ENCODE results near the gene BANK1.

DNA sequence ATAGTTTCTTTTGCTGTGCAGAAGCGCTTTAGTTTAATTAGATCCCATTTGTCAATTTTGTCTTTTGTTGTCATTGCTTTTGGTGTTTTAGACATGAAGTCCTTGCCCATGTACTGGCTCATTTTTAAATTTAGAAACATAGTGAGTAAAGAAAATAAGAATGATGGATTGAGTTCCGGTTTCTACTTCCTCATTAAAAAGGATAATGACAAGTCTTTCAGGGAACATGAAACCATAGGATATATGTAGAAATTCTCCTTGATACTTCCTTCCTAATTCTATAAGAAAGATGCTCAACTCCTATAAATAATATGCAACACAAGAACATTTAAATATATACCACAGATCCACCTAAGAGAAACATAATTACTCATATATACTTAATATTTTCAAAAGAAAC is 240.9 kb downstream of the BANK1 start:
- TF ChIP-seq ZNF70 (CRISPR knock-in tag; IDR thresholded peaks at IDR 0.05) (no peak), TCF4 (CRISPR knock-in tag; IDR thresholded peaks at IDR 0.05; ENCODE audit: borderline replicate concordance) (no peak), GLIS3 (CRISPR knock-in tag; IDR thresholded peaks at IDR 0.05) (no peak), ISL1 (CRISPR knock-in tag; IDR thresholded peaks at IDR 0.05) (no peak), ZFP30 (CRISPR knock-in tag; IDR thresholded peaks at IDR 0.05) (no peak), ZNF565 (CRISPR knock-in tag; conservative IDR thresholded peaks at IDR 0.05; ENCODE audit: low read depth) (no peak), ZFP3 (CRISPR knock-in tag; IDR thresholded peaks at IDR 0.05) (no peak), ZC3H10 (CRISPR knock-in tag; IDR thresholded peaks at IDR 0.05) (no peak)
- TF ChIP-seq, protein P1, sequence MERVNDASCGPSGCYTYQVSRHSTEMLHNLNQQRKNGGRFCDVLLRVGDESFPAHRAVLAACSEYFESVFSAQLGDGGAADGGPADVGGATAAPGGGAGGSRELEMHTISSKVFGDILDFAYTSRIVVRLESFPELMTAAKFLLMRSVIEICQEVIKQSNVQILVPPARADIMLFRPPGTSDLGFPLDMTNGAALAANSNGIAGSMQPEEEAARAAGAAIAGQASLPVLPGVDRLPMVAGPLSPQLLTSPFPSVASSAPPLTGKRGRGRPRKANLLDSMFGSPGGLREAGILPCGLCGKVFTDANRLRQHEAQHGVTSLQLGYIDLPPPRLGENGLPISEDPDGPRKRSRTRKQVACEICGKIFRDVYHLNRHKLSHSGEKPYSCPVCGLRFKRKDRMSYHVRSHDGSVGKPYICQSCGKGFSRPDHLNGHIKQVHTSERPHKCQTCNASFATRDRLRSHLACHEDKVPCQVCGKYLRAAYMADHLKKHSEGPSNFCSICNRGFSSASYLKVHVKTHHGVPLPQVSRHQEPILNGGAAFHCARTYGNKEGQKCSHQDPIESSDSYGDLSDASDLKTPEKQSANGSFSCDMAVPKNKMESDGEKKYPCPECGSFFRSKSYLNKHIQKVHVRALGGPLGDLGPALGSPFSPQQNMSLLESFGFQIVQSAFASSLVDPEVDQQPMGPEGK (CRISPR knock-in tag; IDR thresholded peaks at IDR 0.05; ENCODE audit: borderline replicate concordance): no peak
- TF ChIP-seq, protein P2, sequence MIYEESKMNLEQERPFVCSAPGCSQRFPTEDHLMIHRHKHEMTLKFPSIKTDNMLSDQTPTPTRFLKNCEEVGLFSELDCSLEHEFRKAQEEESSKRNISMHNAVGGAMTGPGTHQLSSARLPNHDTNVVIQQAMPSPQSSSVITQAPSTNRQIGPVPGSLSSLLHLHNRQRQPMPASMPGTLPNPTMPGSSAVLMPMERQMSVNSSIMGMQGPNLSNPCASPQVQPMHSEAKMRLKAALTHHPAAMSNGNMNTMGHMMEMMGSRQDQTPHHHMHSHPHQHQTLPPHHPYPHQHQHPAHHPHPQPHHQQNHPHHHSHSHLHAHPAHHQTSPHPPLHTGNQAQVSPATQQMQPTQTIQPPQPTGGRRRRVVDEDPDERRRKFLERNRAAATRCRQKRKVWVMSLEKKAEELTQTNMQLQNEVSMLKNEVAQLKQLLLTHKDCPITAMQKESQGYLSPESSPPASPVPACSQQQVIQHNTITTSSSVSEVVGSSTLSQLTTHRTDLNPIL (CRISPR knock-in tag; IDR thresholded peaks at IDR 0.05; ENCODE audit: low read depth): no peak
